NCI-H2107 treated with DMSO at 0.1 percent for 48 hours (cell line): Measurements from ENCODE around the gene TAAR9.

Experiments used
- DNase-seq: peaks from one replicate; lab custom pipeline; 2025; ENCODE audit not compliant: unreplicated experiment; lab: John Stamatoyannopoulos, UW

Gene TAAR9

GRCh38 chr6:132537977-132538376, at the start of gene TAAR9:
TAAR9 (plus strand) TSS chr6:132538277; CDS start chr6:132538290, 13 bp downstream.
- no peak for DNase-seq

DNA sequence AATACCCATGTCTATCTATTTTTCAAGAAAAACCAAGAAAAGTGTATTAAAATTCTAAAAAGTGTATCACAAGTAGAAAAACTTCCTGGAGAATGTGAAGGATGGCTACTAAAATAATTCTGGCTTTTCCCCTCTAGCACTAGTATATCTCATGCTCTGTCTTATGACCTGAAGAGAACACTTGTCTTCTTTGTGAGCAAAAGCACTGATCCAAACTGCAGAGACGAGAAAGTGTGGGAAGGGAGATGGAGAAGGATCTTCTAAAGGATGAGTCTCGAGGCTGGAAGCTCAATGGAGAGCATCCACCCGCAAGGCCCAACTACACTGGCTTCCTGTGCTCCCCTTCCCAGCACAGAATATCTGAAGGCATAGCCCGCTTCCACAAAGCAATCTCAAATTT, 48.7 kb upstream of the TAAR9 start:
- no peak for DNase-seq

GRCh38 chr6:132490024-132490423, 48.1 kb upstream of the TAAR9 start:
- no peak for DNase-seq

- no peak for DNase-seq
Measured at GRCh38 chr6:132490478-132491204, 47.4 kb upstream of the TAAR9 start.

DNA sequence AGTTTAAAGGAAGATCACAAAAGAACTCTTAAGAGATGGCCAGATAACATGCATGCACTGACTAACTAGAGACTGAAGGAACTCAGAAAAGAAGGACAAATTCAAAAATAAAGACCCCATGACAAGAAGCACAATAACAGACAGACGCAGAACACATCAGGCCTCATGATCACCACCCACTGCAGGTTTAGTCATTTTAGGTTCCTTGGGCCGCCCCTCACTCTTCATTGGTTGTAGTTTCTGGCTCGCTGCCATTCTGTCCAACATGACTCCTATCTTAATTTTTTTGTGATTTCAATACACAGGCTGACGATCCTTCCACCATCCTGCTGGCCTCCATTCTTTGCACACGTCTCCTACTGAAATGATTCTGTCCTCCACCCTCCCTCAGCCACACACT, 46.8 kb upstream of the TAAR9 start:
- no peak for DNase-seq

- DNase-seq, result no peak
Measured at GRCh38 chr6:132491881-132492280, 46.2 kb upstream of the TAAR9 start.

DNA sequence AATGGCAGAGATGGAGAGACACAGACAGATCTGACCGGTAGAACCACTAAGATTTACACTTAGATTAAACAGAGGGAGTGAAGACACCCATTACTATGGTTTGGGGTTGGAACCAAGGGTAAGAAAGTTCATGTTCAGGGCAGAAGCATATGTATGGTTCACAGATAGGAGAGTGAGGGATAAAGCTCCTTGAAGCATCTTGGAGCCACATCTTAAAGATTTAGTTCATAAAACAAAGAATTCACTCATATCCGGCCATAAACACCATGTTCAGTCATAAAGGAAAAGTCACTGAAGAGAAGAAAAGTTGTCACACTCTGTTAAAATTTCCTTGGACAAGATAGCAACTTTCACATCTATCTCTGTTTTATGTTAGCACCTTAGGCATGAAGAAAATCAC, 43.1 kb upstream of the TAAR9 start:
- DNase-seq, result no peak

GRCh38 chr6:132495604-132496079, 42.4 kb upstream of the TAAR9 start:
- no peak for DNase-seq

DNA sequence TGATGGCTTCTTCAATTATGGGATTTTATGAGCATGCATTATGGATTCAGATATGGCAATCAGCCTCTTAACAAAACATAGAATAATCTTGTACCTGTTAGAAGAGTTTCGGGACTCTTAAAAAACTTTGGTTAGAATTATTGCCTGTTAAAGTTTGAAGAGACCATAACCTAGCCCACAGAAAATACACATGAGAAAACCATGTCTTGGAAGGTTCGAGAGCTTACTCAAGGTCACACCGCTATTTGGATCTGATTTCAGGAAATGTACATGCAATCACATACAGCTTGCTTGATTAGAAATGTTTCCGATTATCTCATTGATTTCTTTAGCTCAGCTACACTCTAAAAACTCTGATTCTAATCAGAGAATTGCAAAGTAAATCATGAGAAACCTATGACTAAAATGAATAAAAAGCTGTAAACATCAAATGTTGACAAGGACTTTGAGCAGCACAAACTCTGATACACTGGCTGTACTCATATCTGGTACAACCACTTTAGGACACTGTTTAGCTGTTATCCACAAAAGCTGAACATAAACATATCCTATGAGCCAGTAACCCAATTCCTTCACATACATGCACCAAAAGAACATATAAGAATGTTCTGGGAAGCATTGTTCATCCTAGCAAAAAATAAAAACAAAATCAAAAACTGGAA, 41.4 kb upstream of the TAAR9 start:
- DNase-seq, result no peak

GRCh38 chr6:132498638-132499037, 39.4 kb upstream of the TAAR9 start:
- DNase-seq, result no peak

GRCh38 chr6:132499757-132500156, 38.3 kb upstream of the TAAR9 start:
- no peak for DNase-seq

GRCh38 chr6:132504757-132505156, 33.3 kb upstream of the TAAR9 start:
- DNase-seq, result no peak

DNA sequence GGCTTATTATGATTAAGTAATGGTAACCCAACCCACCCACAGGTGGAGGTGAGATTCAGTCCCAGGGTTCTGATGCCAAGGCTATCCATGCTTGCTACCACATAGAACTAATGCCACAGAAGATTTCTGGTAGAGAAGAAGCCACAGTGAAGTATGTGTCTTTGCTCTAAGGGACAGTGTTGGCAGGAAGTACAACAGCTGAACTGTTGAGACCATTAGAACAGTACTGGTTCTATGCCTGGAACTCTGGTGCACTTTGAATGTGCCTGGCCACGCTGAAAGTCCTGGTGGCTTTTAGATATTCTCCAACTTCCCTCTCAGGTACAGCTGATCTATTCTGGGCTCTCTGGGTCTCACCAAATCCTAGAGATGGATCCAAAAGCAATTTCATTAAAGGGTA, 32.9 kb upstream of the TAAR9 start:
- DNase-seq, result no peak

DNA sequence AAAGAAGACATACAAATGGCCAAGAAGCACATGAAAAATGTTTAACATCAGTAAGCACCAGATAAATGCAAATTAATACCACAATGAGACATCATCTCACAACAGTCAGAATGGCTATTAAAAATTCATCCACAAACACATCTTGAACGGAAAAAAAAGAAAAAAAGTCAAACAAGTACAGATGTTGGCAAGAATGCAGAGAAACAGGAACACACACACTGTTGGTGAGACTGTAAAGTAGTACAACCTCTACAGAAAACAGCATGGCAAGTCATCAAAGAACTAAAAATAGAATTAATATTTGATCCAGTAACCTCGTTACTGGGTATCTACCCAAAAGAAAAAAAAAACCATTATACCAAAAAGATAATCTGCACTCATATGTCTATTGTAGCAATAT, 31.6 kb upstream of the TAAR9 start:
- DNase-seq, result no peak

DNA sequence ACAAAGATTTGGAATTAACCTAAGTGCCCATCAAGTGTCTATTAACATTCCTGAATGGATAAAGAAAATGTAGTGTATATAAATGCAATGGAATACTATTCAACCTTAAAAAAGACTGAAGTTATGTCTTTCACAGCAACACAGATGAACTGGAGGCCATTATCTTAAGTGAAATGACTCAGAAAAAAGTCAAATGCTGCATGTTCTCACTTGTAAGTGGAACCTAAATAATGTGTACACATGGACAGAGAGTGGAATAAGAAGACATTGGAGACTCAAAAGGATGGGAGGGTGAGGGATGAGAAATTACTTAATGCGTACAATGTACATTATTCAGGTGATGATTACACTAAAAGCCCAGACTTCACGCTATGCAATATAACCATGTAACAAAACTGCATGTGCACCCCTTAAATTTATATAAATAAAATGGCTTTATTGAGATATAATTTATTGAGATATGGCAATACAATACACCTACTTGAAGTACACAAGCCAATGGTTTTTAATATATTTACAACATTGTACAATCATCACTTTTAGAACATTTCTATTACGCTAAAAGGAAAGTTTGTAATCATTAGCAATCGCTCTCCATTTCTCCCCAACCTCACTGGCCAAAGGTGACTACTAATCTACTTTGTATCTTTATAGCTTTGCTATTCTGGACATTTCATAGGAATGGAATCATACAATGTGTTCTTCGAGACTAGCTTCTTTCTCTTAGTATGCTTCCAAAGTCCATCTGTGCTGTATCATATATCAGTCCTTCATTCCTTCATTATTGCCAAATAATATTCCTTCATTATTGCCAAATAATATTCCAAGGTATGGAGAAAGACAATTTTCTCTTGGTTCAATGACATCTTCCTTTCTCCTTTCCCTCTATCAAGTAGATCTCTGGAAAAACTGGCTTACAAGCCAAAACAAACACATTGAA, 30.9 kb upstream of the TAAR9 start:
- DNase-seq, result no peak

DNA sequence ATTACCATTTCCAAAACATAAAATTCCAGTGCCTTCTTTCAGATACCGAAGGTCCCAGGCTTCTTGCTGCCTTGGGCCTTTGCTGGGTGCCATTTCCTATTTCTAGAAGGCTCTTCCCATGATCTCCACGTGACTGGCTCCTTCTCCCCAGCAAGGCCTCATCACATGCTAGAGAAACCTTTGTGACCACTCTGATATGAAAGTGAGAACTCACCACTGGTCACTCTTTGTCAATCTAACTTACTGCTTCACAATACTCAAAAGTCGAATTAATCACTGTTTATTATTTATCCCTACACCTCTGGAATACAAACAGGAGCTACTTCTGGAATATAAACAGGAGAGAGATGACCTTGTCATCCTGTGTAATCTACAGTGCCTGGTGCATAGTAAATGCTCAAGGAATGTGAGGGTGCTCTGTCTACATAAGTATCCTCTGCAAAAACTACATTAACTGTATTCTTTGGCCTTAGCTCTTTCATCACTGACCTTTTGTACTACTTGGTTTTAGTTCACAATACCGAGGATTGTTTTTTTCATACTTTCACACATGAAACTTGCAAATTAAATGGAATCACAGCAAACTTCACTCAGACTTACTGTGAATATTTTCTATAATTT, 26.8 kb upstream of the TAAR9 start:
- DNase-seq, result no peak

GRCh38 chr6:132511831-132512220, 26.3 kb upstream of the TAAR9 start:
- DNase-seq, result no peak

DNA sequence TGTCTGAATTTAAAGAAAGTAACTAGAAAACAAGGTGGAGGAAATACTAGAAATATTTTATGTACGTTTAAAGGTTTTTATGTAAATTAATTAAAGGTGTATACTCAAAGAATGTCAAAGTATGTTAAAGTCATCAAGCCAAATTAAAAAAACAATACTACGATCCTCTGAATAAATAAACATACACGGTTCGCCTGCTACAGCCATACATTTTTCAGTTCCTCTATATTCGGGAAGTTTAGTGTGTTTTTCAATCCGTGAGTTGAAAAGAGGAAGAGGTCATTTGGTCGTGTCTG, 25.8 kb upstream of the TAAR9 start:
- no peak for DNase-seq

DNA sequence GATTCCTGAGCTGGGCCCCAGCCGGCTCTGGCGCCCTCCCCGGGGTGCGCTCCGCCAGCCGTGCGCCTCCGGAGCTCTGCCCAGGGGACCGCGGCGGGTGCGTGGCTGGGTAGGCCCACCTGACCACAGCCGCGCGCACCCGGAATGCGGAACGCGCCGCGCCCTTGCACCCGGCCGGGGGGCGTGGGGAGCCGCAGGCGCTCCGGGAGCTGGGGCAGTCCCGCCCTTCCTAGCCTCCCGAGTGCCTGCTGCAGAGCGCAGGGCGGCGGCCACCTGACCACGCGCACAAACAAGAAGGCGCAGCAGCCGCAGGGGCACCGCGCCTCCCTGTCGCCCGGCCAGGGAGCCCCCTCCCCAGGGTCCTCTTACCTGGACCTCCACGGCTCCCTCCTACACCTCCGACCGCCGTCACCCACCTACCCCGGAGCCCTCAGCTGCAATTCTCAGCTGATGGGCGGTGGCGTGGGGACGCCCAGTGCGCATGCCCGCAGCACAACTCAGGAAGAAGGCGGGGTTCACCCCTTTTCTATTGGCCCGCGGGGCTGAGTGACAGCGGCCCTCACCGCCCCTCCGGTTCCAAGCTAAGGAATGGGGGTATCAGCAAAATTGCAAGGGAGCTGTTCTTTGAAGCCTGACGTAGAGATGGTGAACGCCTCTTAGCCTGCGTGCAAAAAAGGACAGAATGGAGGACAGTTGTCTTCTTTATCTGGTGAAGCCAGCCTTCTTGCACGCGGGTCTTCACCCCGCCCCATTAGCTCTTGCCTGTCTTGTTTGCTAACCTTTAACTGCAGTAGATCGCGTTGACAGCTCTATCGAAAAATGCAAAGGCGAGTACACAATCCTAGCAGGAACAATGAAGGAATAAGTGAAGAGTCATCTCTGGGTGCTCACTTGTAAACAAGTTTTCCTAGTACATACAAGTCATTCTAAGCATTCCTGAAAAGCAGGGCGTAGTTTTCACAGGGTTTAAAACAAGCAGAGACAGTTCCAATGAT, 25.1 kb upstream of the TAAR9 start, which contains the start of gene STX7:
Gene STX7 (minus strand): TSS at position 479 of the 995 bp plus-strand sequence. CDS start 9,586 bp downstream, outside the sequence.
- DNase-seq, result peak; percentile 56
